ENCODE measurements around the gene NMBR.
"Not testable (repeated sequence)": the region's sequence is repeated elsewhere in the genome, so short reads cannot be mapped to it uniquely, and the experiment has no call there.

Gene NMBR

DNA sequence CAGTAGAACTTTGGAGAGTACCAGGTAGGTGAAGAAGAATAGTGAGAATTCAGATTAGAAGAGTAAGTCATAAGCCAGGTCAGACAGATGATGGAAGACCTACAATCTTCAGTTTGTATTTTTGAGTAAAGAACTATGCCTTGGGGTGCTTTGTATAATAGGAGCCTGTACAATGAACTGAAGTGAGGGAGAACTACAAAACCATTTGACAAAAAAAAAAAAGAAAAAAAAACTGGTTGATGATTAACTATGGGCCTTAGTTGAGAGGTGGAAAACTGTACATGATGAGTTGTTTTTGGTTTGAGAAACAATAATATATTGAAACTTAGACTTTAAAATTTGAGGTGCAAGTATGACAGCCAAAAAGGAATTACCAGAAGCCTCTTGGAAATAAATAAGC is 25.8 kb upstream of the NMBR start:
- DNase-seq (ENCODE audit: extremely low read depth, low read depth), result no peak
- H3K4me3 ChIP-seq (replicated peaks; ENCODE audit: low read depth, low read length), result no peak overlapping the region
- TF ChIP-seq, protein P1, sequence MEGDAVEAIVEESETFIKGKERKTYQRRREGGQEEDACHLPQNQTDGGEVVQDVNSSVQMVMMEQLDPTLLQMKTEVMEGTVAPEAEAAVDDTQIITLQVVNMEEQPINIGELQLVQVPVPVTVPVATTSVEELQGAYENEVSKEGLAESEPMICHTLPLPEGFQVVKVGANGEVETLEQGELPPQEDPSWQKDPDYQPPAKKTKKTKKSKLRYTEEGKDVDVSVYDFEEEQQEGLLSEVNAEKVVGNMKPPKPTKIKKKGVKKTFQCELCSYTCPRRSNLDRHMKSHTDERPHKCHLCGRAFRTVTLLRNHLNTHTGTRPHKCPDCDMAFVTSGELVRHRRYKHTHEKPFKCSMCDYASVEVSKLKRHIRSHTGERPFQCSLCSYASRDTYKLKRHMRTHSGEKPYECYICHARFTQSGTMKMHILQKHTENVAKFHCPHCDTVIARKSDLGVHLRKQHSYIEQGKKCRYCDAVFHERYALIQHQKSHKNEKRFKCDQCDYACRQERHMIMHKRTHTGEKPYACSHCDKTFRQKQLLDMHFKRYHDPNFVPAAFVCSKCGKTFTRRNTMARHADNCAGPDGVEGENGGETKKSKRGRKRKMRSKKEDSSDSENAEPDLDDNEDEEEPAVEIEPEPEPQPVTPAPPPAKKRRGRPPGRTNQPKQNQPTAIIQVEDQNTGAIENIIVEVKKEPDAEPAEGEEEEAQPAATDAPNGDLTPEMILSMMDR (IDR thresholded peaks at IDR 0.05; ENCODE audit: low read depth, low read length, missing control alignments), result no peak

DNA sequence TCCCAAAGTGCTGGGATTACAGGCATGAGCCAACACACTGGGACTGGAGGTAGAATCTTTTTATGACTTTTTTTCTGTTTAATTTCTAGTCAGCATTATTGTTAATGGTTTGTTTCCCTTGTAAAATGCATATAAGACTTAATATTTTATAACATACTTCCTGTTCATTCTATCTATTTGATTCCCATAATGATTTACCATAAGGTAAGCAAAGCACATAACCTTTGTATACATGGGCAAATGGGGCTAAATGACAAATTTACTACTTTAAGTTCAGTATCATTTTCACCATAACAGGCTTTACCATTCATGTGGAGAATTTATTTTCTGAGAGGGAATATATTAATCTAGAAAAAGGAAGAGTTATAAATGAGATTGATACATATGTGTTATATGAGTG is 24.4 kb upstream of the NMBR start:
- no peak for DNase-seq (ENCODE audit: extremely low read depth, low read depth)
- H3K4me3 ChIP-seq (replicated peaks; ENCODE audit: low read depth, low read length), result no peak overlapping the region
- TF ChIP-seq, protein P1 (IDR thresholded peaks at IDR 0.05; ENCODE audit: low read depth, low read length, missing control alignments), result no peak

DNA sequence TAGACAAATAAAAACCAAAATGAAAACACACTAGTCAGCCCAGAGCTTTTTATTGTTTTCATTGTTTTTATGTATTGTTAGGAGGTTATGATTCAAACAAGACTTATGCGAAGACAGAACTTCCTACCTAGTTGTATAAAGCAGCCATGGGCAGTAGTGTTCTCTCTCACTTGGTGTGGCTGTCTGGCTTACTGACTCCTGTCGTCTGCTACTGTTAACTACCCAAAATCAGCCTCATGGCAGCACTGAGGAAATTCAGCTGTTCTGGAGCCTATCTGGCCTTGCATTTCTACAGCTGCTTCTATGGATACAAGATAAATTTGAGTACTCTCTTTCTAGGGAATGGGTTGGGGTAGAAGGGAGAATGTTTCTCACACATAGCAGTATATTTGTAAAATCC is 20.6 kb upstream of the NMBR start:
- H3K4me3 ChIP-seq (replicated peaks; ENCODE audit: low read depth, low read length), result no peak overlapping the region
- TF ChIP-seq, protein P1 (IDR thresholded peaks at IDR 0.05; ENCODE audit: low read depth, low read length, missing control alignments), result no peak
- DNase-seq (ENCODE audit: extremely low read depth, low read depth), result no peak

DNA sequence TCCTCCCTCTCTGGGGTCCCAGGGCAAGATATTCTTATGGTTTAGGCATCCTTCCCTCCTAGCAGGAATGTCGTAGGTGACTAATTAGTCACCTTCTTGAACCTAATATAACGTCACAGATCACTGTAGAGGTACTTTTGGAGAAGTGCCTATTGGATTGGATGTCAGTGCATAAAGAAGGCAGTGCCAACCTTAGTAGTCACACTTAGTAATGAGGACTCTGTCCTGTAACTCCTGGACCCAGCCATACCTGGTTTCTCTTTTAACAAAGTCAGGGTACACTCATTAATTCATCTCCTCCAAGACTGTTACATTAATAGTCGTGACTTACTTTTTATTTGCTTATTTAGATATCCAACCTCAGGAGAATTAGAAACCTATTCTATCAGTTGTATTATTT is 20.1 kb upstream of the NMBR start:
- H3K4me3 ChIP-seq (replicated peaks; ENCODE audit: low read depth, low read length), result no peak overlapping the region
- TF ChIP-seq, protein P1 (IDR thresholded peaks at IDR 0.05; ENCODE audit: low read depth, low read length, missing control alignments), result no peak
- no peak for DNase-seq (ENCODE audit: extremely low read depth, low read depth)

DNA sequence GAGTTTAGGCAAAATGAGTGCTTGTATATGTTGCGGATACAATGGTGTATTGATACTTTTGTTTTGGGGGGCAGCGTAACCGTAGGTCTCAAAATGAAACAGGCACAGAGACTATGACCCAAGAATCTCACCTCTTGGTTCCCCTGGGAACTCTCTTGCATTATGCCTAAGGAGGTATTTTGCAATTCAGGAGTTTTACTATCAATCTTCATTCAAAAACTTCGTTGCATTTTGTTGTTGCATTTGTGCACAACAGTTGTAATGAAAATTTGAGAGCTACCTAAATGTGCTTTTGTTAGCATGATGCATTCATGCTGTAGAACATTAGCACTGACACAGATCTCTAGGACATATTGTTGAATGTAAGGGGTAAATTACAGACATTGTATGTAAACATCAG is 18.3 kb upstream of the NMBR start:
- no peak overlapping the region for H3K4me3 ChIP-seq (replicated peaks; ENCODE audit: low read depth, low read length)
- DNase-seq (ENCODE audit: extremely low read depth, low read depth), result no peak
- TF ChIP-seq, protein P1 (IDR thresholded peaks at IDR 0.05; ENCODE audit: low read depth, low read length, missing control alignments), result no peak

DNA sequence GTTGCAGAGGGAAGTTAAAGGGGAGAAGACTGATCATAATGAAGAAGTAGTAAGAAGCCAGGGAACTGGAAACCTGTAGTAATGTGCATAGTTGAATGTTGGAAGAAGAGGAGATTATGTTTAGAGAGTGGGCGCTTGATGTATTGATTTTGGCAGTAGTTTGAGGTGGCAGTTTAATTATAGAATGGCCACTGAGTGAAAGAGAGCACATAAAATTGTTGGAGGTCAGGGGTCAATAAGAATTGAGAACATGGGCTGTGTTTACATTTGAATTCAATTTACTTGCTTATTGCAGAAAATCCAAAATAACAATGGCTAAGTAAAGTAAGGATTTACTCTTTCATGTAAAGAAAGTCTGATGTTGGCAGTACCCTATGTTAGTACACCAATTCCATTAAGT is 15.9 kb upstream of the NMBR start:
- DNase-seq (ENCODE audit: extremely low read depth, low read depth), result no peak
- no peak overlapping the region for H3K4me3 ChIP-seq (replicated peaks; ENCODE audit: low read depth, low read length)
- TF ChIP-seq, protein P1 (IDR thresholded peaks at IDR 0.05; ENCODE audit: low read depth, low read length, missing control alignments), result no peak

DNA sequence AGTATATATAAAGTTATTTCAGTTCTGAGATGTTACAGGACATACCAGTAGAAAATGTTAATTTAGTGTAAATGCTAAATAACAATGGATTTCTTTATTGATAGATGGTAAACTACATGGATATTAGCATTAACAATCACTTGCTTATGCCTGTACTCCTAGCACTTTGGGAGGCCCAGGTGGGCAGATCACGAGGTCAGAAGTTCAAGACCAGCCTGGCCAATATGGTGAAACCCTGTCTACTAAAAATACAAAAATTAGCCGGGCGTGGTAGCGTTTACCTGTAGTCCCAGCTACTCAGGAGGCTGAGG is 9.8 kb upstream of the NMBR start:
- not testable (repeated sequence) for DNase-seq (ENCODE audit: extremely low read depth, low read depth); H3K4me3 ChIP-seq (replicated peaks; ENCODE audit: low read depth, low read length)

Data from HFF-Myc (cell line).